Endothelial cell of umbilical vein (primary cell): ENCODE results near the gene MYO9A. TPM values are rescaled to one million over a fixed set of nuclear protein-coding genes. Genes with fewer than 3 reads are reported as not detected.

Source experiments
- BruUV-seq: library from RNA; stranded (reverse); fragments of 400-500 nt; replicated peaks from 2 replicates; lab custom pipeline; 2021; lab: Mats Ljungman, UMichigan
- CTCF ChIA-PET: fragments of 300-600, 350-600 bp; sonication (Branson Sonifier 250); formaldehyde crosslinking; loops from one replicate; lab custom pipeline; 2021; ENCODE audit warnings: antibody characterized with exemption, inconsistent platforms; lab: Charles Lee
- POLR2A ChIA-PET: fragments of 300-600, 350-600 bp; sonication (Branson Sonifier 250); formaldehyde crosslinking; loops from one replicate; lab custom pipeline; 2021; ENCODE audit warnings: antibody characterized with exemption, inconsistent platforms; lab: Charles Lee
- DNase-seq: peaks from one replicate; pipeline ENCODE4 v3.0.0-alpha.2; 2011; ENCODE audit warnings: low read depth, low spot score
- FAIRE-seq: peaks from 2 replicates; lab custom pipeline; 2011; peaks lifted over from hg19 to GRCh38; lab: Jason Lieb, UNC
- H2AFZ ChIP-seq: 2 replicates; pipeline ENCODE4 v1.6.0; 2012; ENCODE audit warnings: low read depth, low read length, control low read depth, inconsistent platforms
- H3K27ac ChIP-seq: 2 replicates; pipeline ENCODE4 v1.5.1; 2011; ENCODE audit warnings: low read depth, mild to moderate bottlenecking, control low read depth, low read length, moderate library complexity; ENCODE audit not compliant: insufficient read depth
- H3K27me3 ChIP-seq, 2 experiments: 2 replicates each; pipeline versions ENCODE4 v1.6.0 to v1.6.1; 2011; ENCODE audit warnings: low read length in 2 of 2, mixed read lengths in 1 of 2; ENCODE audit not compliant: control insufficient read depth in 2 of 2, insufficient read depth in 2 of 2
- H3K36me3 ChIP-seq, 2 experiments: 2 replicates in 1 of 2; 3 replicates in 1 of 2; pipeline ENCODE4 v1.5.1; 2011; ENCODE audit warnings: low read length in 2 of 2, mild to moderate bottlenecking in 1 of 2, moderate library complexity in 1 of 2; ENCODE audit not compliant: control insufficient read depth in 2 of 2, insufficient read depth in 2 of 2; ENCODE audit errors: extremely low read depth in 1 of 2
- H3K4me1 ChIP-seq: 3 replicates; pipeline ENCODE4 v1.5.1; 2011; ENCODE audit warnings: mild to moderate bottlenecking, low read length; ENCODE audit not compliant: control insufficient read depth, insufficient read depth; ENCODE audit errors: extremely low read depth
- H3K4me2 ChIP-seq: 2 replicates; pipeline ENCODE4 v1.6.1; 2011; ENCODE audit warnings: low read length, control low read depth, mixed read lengths; ENCODE audit not compliant: insufficient read depth
- H3K4me3 ChIP-seq, 3 experiments: fragments of 200-600 bp in 1 of 3; sonication (generic), shearing (Covaris generic) in 1 of 3; replicated peaks in 1 of 3; 2 replicates each; pipeline ENCODE4 v1.5.1; 2011 to 2016; ENCODE audit warnings: control low read depth in 3 of 3, low read length in 3 of 3, mild to moderate bottlenecking in 2 of 3, inconsistent platforms in 1 of 3, low read depth in 1 of 3, moderate library complexity in 1 of 3; ENCODE audit not compliant: insufficient read depth in 1 of 3
- H3K79me2 ChIP-seq: 2 replicates; pipeline ENCODE4 v1.6.0; 2012; ENCODE audit warnings: low read length, inconsistent platforms; ENCODE audit not compliant: control insufficient read depth, insufficient read depth
- H3K9ac ChIP-seq: replicated peaks from 2 replicates; pipeline ENCODE3; 2011; ENCODE audit warnings: low read length, control low read depth; ENCODE audit not compliant: insufficient read depth; ENCODE audit errors: extremely low read depth
- H3K9me1 ChIP-seq: replicated peaks from 3 replicates; pipeline ENCODE4 v1.6.0; 2011; ENCODE audit warnings: mild to moderate bottlenecking, low read length; ENCODE audit not compliant: control insufficient read depth, insufficient read depth; ENCODE audit errors: extremely low read depth
- H3K9me3 ChIP-seq: replicated peaks from 2 replicates; pipeline ENCODE4 v1.5.1; 2012; ENCODE audit warnings: low read length, inconsistent platforms; ENCODE audit not compliant: control insufficient read depth, insufficient read depth
- H4K20me1 ChIP-seq: replicated peaks from 2 replicates; pipeline ENCODE3; 2011; ENCODE audit warnings: mild to moderate bottlenecking, low read length; ENCODE audit not compliant: control insufficient read depth, insufficient read depth; ENCODE audit errors: extremely low read depth
- EZH2 ChIP-seq: IDR thresholded peaks from 2 replicates; pipeline ENCODE4 v1.6.1; 2012; ENCODE audit warnings: borderline replicate concordance, low read depth, mild to moderate bottlenecking, moderate library complexity, low read length, inconsistent platforms; ENCODE audit not compliant: severe bottlenecking
- FOS ChIP-seq: IDR thresholded peaks from 2 replicates; pipeline ENCODE4 v1.6.1; 2011; ENCODE audit warnings: mild to moderate bottlenecking, low read length, moderate library complexity, borderline replicate concordance; ENCODE audit not compliant: insufficient read depth
- GATA2 ChIP-seq: IDR thresholded peaks from 2 replicates; pipeline ENCODE4 v1.7.0; 2011; ENCODE audit warnings: low read depth, mild to moderate bottlenecking, moderate library complexity, mixed read lengths, low read length; ENCODE audit not compliant: insufficient read length, insufficient read depth
- JUN ChIP-seq: IDR thresholded peaks from 2 replicates; pipeline ENCODE4 v1.6.1; 2011; ENCODE audit warnings: borderline replicate concordance, low read depth; ENCODE audit not compliant: insufficient read length, insufficient read depth
- MYC ChIP-seq: IDR thresholded peaks from one replicate; pipeline ENCODE4 v1.6.1; 2011; ENCODE audit warnings: mild to moderate bottlenecking, low read depth, low read length
- POLR2A ChIP-seq: IDR thresholded peaks from 2 replicates; pipeline ENCODE4 v1.6.1; 2012; ENCODE audit warnings: low read depth, mild to moderate bottlenecking, control low read depth, low read length
- POLR2AphosphoS5 ChIP-seq: IDR thresholded peaks from 2 replicates; pipeline ENCODE4 v1.6.1; 2012; ENCODE audit warnings: low read depth, mild to moderate bottlenecking, control low read depth, low read length, moderate library complexity; ENCODE audit not compliant: insufficient read depth
- dilution Hi-C: fragments of 300-500 bp; cut with MboI; formaldehyde crosslinking; loops from one replicate; pipeline ENCODE4 v1.15.0; 2019; ENCODE audit warnings: low sequenced_read_pairs; ENCODE audit not compliant: extremely low pct_ligation_motif_present
- intact Hi-C: fragments of 100-400 bp; cut with micrococcal nuclease; formaldehyde crosslinking; loops from one replicate; pipeline ENCODE4 v1.10.0; 2022
- polyA plus RNA-seq, 4 experiments: library from polyadenylated mRNA; depleted of rRNA in 3 of 4; stranded (reverse) in 3 of 4; unstranded in 1 of 4; fragments of >200 nt; gene quantifications; 2 replicates each; pipeline versions ENCODE4 v1.2.1 to v1.2.3, GENCODE V29; 2011 to 2012; ENCODE audit warnings: missing spikeins in 1 of 4
- total RNA-seq: library from RNA; stranded (reverse); gene quantifications from 2 replicates; pipeline ENCODE4 v1.2.3, GENCODE V29; 2021
- TF ChIP-seq, protein P1 (sequence below), 2 donors: IDR thresholded peaks; 1 replicate in 1 of 2; 2 replicates in 1 of 2; pipeline ENCODE4 v1.5.1; 2011; ENCODE audit warnings: low read length in 2 of 2, mild to moderate bottlenecking in 2 of 2, moderate library complexity in 2 of 2, control low read depth in 1 of 2, inconsistent platforms in 1 of 2, low read depth in 1 of 2; ENCODE audit not compliant: insufficient read depth in 1 of 2; ENCODE audit errors: extremely low read depth in 1 of 2
- TF ChIP-seq, protein P2 (sequence below): IDR thresholded peaks from 2 replicates; pipeline ENCODE4 v1.6.1; 2011; ENCODE audit not compliant: insufficient read depth, insufficient read length

The MYO9A gene
- total and polyA plus RNA-seq, 2 donors (not counting 3 experiments of a cell fraction or from before 2014, with no cell fraction given), result 6.4 to 30.3 TPM

GRCh38 chr15:71779073-71779797 lies 338.7 kb downstream of the MYO9A start:
- H3K4me3 ChIP-seq, result no peak overlapping the region

More at GRCh38 chr15:71779073-71779797, 338.7 kb downstream of the MYO9A start:
- H3K9me3 ChIP-seq, result no peaks in the 10 kb centered on the region
- no peak for FAIRE-seq
- H2AFZ ChIP-seq, result no peak overlapping the region
- H3K4me1 ChIP-seq, result peaks cover 19% of the 10 kb centered on the region
- no peaks in the 10 kb centered on the region for H3K79me2 ChIP-seq
- no peak for DNase-seq
- H4K20me1 ChIP-seq, result no peaks in the 10 kb centered on the region
- H3K36me3 ChIP-seq, result no peaks in the 10 kb centered on the region
- TF ChIP-seq FOS, result no peak
- no peak for TF ChIP-seq JUN
- TF ChIP-seq POLR2AphosphoS5, result no peak
- TF ChIP-seq GATA2, result no peak
- TF ChIP-seq MYC, result no peak
- no peak for TF ChIP-seq POLR2A
- TF ChIP-seq, protein P1, sequence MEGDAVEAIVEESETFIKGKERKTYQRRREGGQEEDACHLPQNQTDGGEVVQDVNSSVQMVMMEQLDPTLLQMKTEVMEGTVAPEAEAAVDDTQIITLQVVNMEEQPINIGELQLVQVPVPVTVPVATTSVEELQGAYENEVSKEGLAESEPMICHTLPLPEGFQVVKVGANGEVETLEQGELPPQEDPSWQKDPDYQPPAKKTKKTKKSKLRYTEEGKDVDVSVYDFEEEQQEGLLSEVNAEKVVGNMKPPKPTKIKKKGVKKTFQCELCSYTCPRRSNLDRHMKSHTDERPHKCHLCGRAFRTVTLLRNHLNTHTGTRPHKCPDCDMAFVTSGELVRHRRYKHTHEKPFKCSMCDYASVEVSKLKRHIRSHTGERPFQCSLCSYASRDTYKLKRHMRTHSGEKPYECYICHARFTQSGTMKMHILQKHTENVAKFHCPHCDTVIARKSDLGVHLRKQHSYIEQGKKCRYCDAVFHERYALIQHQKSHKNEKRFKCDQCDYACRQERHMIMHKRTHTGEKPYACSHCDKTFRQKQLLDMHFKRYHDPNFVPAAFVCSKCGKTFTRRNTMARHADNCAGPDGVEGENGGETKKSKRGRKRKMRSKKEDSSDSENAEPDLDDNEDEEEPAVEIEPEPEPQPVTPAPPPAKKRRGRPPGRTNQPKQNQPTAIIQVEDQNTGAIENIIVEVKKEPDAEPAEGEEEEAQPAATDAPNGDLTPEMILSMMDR (IDR thresholded peaks at IDR 0.05; ENCODE audit: extremely low read depth in 1 of 2, insufficient read depth in 1 of 2, low read depth in 1 of 2, low read length in 2 of 2), result no peak
- TF ChIP-seq, protein P2, sequence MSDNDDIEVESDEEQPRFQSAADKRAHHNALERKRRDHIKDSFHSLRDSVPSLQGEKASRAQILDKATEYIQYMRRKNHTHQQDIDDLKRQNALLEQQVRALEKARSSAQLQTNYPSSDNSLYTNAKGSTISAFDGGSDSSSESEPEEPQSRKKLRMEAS, result no peak
- no peak for TF ChIP-seq EZH2
- BruUV-seq, result no TSS peak
- peak overlapping the region; percentile 70 for H3K9ac ChIP-seq
- H3K4me2 ChIP-seq, result no peak overlapping the region
- H3K27me3 ChIP-seq, result no peaks in the 10 kb centered on the region
- CTCF ChIA-PET, result interaction anchor here (0.6 to 5.1 kb wide), 5 partner anchors 9 to 331 kb away, joined by 3 to 81 read pairs (median 12); no protein-coding TSS in a partner anchor
- dilution Hi-C loops, result no loop called here
- POLR2A ChIA-PET, result no interaction called here
- H3K9me1 ChIP-seq, result no peaks in the 10 kb centered on the region
- intact Hi-C loops, result no loop called here
- H3K27ac ChIP-seq, result peak overlapping the region; percentile 86
